ENCODE results near the gene KEAP1. TPM values are rescaled to one million over a fixed set of nuclear protein-coding genes. Genes with fewer than 3 reads are reported as not detected.
"Not testable (repeated sequence)": the region's sequence is repeated elsewhere in the genome, so short reads cannot be mapped to it uniquely, and the experiment has no call there.

Gene KEAP1
- 46.1 and 62.7 TPM in 2 replicates for total RNA-seq (2014; rRNA removed; shearing (Covaris generic))

- peak; percentile 35 for DNase-seq (ENCODE audit: low read depth)
These were observed at the start of gene KEAP1 for GRCh38 chr19:10503002-10503789. TSS of gene KEAP1 (minus strand) at chr19:10503356. CDS start at chr19:10500033, 3,323 bp downstream.

DNA sequence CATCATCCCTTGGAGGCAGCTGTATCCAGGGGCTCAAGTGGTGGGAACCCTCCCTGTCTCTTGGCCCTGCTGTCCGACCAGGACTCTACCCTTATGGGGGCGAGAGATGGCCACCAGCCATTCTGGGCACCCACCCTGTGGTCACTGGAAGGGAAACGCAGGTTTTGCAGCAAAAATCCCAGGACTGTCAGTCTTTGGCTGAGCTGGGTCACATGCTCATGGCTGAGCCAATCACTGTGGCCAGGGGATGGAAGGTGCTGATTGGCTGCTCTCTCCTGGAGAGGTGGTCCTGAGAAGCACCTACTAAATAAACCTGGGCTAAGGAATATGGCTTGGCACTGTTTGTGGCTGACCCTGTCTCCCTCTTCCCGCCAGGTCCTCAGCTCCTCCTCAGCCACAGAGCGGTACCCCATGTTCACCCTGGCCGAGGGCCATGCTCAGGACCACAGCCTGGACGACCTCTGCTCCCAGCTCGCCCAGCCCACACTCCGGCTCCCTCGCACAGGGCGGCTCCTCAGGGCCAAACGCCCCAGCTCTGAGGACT is 49.4 kb upstream of the KEAP1 start:
- DNase-seq (ENCODE audit: low read depth), result no peak

DNA sequence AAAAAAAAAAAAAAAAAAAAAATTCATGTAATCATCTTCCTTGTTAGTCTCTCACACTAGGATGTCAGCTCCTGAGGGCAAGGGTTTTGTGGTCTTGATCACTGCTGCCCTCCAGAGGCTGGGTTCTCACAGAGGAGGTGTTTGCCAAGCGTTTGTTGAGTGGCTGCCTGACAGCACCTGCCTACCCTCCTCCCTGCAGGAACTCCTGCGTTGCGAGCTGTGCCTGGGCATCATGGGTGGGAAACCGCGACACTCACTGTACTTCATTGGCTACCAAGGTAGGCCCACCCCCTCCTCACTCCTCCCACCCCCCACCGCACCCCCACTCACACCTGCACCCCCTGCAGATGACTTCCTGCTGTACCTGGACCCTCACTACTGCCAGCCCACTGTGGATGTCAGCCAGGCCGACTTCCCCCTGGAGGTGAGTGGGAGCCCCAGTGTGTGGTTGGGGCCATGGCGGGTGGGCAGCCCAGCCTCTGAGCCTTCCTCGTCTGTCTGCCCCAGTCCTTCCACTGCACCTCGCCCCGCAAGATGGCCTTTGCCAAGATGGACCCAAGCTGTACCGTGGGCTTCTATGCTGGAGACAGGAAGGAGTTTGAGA is 48.6 kb upstream of the KEAP1 start:
- DNase-seq (ENCODE audit: low read depth), result no peak

DNA sequence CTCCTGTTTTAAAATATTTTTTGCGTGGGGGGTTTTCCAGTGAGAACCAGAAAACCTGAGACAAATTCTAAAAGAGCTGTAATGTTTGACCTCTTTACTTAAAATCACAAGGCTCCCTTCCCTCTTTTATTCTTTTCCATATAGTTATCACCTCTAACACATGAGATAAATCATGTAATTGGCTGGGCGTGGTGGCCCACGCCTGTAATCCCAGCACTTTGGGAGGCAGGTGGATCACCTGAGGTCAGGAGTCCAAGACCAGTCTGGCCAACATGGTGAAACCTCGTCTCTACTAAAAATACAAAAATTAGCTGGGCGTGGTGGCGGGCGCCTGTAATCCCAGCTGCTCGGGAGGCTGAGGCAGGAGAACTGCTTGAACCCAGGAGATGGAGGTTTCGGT is 47.9 kb upstream of the KEAP1 start:
- not testable (repeated sequence) for DNase-seq (ENCODE audit: low read depth)

- no peak for DNase-seq (ENCODE audit: low read depth)
These were observed 47.2 kb upstream of the KEAP1 start for GRCh38 chr19:10550336-10550735.

DNA sequence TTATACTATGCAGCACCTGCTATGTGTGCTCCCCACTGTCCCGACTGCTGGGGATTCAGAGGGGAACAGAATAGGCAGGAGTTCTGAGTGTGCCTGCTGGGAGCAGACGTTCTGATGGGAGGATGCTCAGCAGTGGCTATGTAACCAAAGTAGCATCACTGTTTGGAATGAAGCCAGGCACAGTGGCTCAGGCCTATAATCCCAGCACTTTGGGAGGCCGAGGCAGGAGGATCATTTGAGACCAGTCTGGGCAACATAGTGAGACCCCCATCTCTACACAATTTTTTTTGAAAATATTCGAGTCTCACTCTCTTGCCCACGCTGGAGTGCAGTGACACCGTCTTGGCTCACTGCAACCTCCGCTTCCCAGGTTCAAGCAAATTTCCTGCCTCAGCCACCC is 46.6 kb upstream of the KEAP1 start:
- no peak for DNase-seq (ENCODE audit: low read depth)

DNA sequence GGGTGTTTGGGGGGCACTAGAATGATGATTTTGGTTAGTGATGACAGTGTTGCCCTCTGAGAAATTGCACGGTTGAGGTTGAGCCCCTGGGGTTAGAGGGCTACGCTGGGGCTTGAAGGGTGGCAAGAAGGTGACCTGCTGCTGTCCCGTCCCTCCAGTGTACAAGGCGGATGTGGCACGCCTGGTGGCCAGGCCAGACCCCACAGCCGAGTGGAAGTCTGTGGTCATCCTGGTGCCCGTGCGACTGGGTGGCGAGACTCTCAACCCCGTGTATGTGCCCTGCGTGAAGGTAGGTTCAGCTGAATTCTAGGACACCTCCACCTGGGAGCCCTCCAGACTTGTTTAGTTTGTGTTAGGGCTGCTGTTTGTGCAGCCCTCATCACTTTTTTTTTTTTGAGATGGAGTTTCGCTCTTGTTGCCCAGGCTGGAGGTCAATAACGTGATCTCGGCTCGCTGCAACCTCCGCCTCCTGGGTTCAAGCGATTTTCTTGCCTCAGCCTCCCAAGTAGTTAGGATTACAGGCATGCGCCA is 45.7 kb upstream of the KEAP1 start:
- DNase-seq (ENCODE audit: low read depth), result no peak

GRCh38 chr19:10546817-10547216 is 43.7 kb upstream of the KEAP1 start:
- DNase-seq (ENCODE audit: low read depth), result no peak

GRCh38 chr19:10544753-10545251 is 41.6 kb upstream of the KEAP1 start:
- no peak for DNase-seq (ENCODE audit: low read depth)

DNA sequence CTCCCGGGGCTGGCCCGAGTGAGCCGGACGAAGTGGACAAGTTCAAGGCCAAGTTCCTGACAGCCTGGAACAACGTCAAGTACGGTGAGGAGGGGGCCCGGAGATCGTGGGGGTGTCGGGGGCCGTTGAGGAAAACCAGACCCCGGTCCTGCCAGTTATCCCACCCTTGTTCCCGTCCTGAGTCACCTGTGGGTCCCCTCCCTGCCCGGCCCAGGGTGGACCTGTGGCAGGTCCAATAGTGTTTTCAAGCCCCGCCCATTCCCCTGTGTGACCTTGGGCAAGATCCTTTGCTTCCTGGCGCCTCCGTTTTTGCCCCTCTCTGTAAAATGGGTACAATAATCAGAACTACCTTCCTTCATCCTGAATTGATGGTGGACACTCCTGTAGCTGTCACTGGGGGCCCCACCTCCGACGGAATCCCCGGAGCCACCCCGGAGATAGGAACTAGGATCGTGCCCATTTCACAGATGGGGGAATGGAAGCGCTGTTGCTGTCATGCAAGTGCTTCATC is 41.1 kb upstream of the KEAP1 start:
- no peak for DNase-seq (ENCODE audit: low read depth)

DNA sequence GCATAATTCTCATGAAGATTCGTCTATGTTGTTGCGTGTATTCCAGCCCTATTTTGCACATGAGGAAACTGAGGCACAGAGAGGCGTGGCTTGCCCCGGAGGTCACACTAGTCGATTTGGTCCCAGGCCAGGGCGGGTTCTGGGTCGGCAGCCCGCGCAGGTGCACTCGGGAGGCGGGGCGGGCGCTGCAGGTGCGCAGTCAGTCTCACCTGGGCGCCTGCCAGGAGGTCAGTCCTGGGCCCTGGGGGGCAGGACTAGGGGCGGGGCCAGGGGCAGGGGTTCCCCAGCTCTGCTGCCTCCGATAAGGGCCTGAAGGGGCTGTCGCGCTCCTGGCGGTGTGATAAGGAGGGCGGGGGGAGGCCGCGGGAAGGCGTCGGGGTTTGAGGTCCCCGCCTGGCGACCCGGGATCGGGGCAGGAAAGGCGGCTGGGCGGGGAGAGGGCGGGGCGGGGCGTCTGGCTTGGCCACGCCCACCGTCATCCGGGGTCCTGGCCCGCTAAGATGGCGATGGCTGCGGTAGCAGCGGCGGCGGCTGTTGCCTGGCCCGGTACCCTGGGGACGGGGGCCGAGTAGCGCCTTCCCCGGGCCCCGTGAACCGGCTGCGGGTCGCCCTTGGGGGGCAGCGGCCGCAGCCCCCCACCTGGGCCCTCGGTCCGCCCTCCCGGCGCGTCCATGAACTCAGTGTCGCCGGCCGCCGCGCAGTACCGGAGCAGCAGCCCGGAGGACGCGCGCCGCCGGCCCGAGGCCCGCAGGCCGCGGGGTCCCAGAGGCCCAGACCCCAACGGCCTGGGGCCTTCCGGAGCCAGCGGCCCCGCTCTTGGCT is 40.5 kb upstream of the KEAP1 start, which contains the start of gene ATG4D:
TSS of gene ATG4D (plus strand) at position 485 of the 822 bp plus-strand sequence. CDS start at position 672, 187 bp downstream.
- peak; percentile 66 for DNase-seq (ENCODE audit: low read depth)

GRCh38 chr19:10543059-10543419 is 39.9 kb upstream of the KEAP1 start:
- no peak for DNase-seq (ENCODE audit: low read depth)

- DNase-seq (ENCODE audit: low read depth), result not testable (repeated sequence)
These were observed 35.9 kb upstream of the KEAP1 start for GRCh38 chr19:10539016-10539415.

GRCh38 chr19:10538204-10538983 is 35.2 kb upstream of the KEAP1 start:
- no peak for DNase-seq (ENCODE audit: low read depth)

GRCh38 chr19:10537668-10538067 is 34.5 kb upstream of the KEAP1 start:
- DNase-seq (ENCODE audit: low read depth), result no peak

DNA sequence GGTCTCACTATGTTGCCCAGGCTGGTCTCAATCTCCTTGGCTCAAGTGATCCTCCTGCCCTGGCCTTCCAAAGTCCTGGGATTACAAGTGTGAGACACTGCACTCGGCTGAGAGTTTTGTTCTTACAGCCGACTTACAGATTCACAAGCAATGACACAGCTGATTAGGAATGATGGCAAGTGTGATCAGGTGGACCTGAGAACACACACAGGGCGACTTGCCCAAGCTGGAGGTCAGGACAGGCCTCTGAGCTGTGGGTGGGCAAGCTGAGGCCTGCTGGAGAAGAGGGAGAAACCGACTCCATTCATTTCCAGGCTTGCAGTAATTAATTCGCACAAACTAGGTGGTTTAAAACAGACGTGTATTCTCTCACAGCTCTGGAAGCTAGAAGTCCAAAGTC is 32.5 kb upstream of the KEAP1 start:
- no peak for DNase-seq (ENCODE audit: low read depth)

DNA sequence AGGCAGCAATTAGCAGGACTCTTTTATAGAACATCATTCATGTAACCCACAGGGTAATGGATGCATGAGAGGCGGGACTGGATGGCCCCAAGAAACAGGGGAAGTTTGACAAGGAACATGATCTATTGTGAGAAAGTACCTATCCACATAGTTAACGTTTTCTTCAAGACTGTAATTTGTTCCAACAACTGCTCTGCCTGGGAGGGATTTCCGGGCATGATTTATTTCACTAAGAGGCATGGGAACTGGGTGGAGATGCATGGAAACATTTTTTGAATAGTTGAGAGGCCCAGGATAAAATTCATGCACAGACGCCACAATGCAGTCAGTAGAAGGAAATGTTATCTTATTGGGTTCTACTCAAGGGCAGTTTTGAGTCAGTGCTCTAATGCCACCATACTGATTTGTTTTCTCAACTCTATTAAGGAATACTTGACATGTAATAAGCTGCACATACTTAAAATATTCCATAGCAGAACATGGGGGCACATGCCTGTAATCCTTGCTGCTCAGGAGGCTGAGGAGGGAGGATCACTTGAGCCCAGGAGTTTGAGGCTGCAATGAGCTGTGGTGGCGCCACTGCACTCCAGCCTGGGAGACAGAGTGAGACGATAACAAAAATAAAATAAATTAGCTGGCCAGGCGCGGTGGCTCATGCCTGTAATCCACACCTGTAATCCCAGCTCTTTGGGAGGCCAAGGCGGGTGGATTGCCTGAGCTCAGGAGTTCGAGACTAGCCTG is 30.7 kb upstream of the KEAP1 start:
- no peak for DNase-seq (ENCODE audit: low read depth)

DNA sequence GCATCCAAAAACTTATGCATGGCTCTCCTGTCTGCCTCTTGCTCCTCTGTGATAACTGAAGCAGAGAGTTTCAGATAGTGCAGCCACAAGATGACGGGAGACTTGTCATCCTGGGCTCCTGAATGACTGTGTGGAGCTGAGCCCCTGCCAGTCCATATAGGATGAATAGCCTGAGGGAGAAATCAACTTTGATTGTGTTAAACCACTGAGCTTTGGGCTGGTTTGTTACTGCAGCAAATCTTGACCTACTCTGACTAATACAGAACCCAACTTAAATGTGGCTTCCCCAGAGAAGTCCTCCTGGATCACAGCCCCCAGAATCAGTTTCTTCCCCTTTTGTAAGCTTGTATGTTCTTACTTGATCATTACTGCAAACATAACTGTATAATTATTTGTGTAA is 29.3 kb upstream of the KEAP1 start:
- no peak for DNase-seq (ENCODE audit: low read depth)

DNA sequence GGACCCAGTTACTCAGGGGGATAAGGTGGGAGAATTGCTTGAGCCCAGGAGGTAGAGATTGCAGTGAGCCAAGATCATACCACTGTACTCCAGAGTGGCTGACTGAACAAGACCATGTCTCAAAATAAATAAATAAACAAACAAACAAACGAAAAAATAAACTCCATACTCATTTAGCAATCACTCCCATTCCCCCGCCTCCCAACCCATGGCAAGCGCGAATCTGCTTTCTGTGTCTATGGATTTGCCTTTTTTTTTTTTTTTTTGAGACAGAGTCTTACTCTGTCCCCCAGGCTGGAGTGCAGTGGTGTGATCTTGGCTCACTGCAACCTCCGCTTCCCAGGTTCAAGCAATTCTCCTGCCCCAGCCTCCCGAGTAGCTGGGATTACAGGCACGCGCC is 23.7 kb upstream of the KEAP1 start:
- not testable (repeated sequence) for DNase-seq (ENCODE audit: low read depth)

- no peak for DNase-seq (ENCODE audit: low read depth)
These were observed 22.5 kb upstream of the KEAP1 start for GRCh38 chr19:10525636-10526035.

Data from RPMI7951 (cell line).